HG03175 (cell line): ENCODE data around the gene UBAP2.
"Not testable (repeated sequence)": the region's sequence is repeated elsewhere in the genome, so short reads cannot be mapped to it uniquely, and the experiment has no call there.

ENCODE experiments used
- ATAC-seq: cut with Tn5 transposase; IDR thresholded peaks from one replicate; pipeline ENCODE4 v1.9.1; 2021; ENCODE audit warnings: mild to moderate bottlenecking, moderate library complexity; ENCODE audit not compliant: unreplicated experiment

UBAP2 gene

GRCh38 chr9:34047864-34048726, 592 bp downstream of the UBAP2 start:
- peak; percentile 23 for ATAC-seq

DNA sequence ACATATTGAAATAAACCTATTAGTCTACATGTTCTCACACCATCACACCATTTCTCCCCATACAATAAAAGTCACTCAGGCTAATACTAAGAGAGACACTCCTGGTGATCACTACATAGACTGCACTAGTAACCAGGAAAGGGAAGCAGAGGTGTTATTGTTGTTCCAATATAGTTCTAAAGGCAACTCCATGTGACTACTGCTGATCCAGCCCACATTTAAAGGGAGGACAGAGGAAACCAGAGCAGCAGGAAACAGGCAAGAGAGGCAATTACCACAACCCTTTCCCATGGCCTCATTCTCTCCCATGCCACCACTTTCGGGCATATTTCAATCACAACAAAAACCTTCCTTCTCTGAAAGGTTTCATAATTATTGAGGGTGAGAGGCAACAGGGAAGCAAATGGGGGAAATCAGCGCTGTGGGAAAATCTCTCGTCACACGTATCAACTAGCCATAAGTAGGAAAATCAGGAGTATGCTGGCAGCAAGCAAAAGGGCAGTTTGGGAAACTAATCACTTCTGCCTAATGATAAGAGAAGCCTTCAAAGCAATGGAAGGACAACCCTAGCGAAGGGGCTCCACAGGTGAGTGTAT, 1.8 kb downstream of the UBAP2 start:
- ATAC-seq, result no peak

GRCh38 chr9:34045903-34046302, 2.8 kb downstream of the UBAP2 start:
- no peak for ATAC-seq

DNA sequence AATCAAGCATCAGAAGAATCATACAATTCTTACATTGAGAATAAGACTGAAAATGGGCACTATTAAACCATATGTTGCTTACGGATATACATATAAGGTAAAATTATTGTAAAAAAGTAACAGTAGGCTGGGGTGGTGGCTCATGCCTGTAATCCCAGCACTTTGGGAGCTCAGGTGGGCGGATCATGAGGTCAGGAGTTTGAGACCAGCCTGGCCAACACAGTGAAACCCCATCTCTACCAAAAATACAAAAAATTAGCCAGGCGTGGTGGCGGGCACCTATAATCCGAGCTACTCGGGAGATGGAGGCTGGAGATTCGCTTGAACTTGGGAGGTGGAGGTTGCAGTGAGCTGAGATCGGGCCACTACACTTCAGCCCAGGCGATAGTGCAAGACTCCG, 6.6 kb downstream of the UBAP2 start:
- not testable (repeated sequence) for ATAC-seq

GRCh38 chr9:34038851-34039250, 9.8 kb downstream of the UBAP2 start:
- not testable (repeated sequence) for ATAC-seq

- no peak for ATAC-seq
Measured at GRCh38 chr9:34037626-34038025, 11.1 kb downstream of the UBAP2 start.

GRCh38 chr9:34036625-34037024, 12.1 kb downstream of the UBAP2 start:
- ATAC-seq, result no peak

DNA sequence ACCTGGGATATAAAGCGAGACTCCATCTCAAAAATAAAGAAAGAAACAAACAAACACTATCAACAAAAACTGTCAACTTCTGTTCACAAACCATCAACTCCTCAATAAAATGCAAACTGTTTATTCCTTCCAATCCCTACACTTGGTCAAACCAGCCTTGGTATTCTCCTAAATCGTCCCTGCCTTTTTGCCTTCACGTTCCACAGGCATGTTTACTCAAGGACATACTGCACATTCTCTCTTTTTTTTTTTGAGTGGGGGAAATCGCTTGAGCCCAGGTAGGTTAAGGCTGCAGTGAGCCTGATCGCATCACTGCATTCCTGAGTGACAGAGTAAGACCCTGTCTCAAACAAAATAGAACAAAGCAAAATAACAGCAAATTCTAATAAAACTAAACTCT, 13.0 kb downstream of the UBAP2 start:
- ATAC-seq, result no peak

- no peak for ATAC-seq
Measured at GRCh38 chr9:34034698-34035065, 14.0 kb downstream of the UBAP2 start.

- ATAC-seq, result no peak
Measured at GRCh38 chr9:34032631-34033030, 16.1 kb downstream of the UBAP2 start.

GRCh38 chr9:34027845-34028574, 20.7 kb downstream of the UBAP2 start:
- no peak for ATAC-seq

DNA sequence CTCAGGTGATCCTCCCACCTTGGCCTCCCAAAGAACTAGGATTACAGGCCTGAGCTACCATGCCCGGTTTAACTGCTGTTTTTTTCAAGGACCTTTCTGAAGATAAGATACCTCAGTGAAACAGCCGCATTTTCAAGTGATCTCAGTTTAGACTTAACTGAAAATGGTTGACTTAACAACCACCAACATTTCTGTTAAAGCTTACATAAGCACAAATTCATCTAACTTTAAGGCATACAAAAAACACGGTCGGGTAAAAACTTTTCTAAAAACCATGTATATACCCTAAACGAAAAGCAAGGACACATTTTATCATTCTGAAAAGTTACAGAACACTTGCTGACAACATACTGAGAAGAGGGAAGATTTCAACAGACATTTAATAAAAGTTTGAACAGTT, 22.9 kb downstream of the UBAP2 start:
- ATAC-seq, result no peak

GRCh38 chr9:34025062-34025461, 23.6 kb downstream of the UBAP2 start:
- no peak for ATAC-seq

DNA sequence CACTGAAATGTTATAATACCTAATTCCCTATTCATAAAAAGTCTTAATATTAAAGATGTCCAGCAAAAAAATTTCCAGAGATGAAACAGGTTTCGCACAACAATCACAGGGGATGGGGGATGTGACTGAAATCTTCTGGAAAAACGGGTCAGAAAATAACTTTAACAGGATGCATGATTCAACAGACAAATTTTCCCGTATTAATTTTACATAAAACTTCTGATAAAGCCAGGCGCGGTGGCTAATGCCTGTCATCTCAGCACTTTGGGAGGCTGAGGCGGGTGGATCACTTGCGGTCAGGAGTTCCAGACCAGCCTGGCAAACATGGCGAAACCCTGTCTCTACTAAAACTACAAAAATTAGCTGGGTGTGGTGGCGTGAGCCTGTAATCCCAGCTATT, 24.2 kb downstream of the UBAP2 start:
- not testable (repeated sequence) for ATAC-seq

DNA sequence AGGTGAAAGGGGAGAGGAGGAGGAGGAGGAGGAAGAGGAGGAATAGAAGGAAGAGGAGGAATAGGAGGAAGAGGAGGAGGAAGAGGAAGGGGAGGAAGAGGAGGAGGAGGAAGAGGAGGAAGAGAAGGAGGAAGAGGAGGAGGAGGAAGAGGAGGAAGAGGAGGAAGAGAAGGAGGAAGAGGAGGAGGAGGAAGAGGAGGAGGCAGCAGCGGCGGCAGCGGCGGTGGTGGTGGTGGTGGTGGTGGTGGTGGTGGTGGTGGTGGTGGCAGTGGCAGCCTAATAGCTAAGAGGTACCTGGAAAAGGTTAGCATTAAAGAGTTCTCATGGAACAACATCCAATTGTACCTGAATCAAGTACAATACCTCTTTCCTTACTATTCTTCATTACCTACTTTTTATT, 32.5 kb downstream of the UBAP2 start:
- no peak for ATAC-seq

GRCh38 chr9:34010979-34011378, 37.7 kb downstream of the UBAP2 start:
- no peak for ATAC-seq

DNA sequence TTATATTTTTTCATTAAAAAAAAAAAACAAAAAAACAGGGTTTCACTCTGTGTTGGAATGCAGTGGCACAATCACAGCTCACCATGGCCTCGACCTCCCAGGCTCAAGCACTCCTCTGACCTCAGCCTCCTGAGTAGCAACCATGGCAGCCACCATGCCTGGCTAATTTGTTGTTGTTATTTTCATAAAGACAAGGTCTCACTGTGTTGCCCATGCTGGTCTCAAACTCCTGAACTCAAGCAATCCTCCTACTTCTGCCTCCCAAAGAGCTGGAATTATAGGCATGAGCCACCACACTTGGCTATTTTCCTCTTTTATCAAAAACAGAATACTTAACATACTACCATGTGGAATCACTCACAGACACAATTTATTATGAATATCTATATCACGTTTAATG, 46.7 kb downstream of the UBAP2 start:
- no peak for ATAC-seq

- ATAC-seq, result no peak
Measured at GRCh38 chr9:34001298-34001697, 47.4 kb downstream of the UBAP2 start.

- no peak for ATAC-seq
Measured at GRCh38 chr9:33995449-33995848, 53.2 kb downstream of the UBAP2 start.

DNA sequence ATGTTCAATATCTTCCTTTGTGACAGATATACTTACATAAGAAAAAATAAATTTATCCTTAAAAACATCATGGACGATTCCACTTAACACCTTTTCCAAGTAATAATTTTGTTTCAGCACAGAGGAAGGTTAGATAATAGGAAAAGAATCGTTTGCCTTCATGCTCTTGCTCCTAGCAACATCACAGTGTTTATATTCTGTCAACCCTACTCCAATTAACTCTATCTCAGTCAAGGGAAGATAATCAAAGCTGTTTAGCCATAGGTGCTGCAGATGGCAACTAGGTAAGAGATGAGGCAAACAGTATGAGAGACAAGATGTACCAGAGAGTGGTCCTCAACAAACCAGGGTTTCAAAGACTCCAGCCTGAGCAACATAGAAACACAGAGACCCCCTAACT, 55.6 kb downstream of the UBAP2 start:
- no peak for ATAC-seq

- no peak for ATAC-seq
Measured at GRCh38 chr9:33992632-33993031, 56.1 kb downstream of the UBAP2 start.
